ENCODE measurements around the gene DCTD. TPM values are rescaled to one million over a fixed set of nuclear protein-coding genes. Genes with fewer than 3 reads are reported as not detected.

Gene DCTD
- total and polyA plus RNA-seq, 8 donors, result 28.0 to 65.2 (median 45.4) TPM

- intact Hi-C loops (cut with DNase I), result no loop called here
- H3K27ac ChIP-seq, result no peak overlapping the region
- no peak for ATAC-seq
- FAIRE-seq, result no peak
- TF ChIP-seq, protein P1, sequence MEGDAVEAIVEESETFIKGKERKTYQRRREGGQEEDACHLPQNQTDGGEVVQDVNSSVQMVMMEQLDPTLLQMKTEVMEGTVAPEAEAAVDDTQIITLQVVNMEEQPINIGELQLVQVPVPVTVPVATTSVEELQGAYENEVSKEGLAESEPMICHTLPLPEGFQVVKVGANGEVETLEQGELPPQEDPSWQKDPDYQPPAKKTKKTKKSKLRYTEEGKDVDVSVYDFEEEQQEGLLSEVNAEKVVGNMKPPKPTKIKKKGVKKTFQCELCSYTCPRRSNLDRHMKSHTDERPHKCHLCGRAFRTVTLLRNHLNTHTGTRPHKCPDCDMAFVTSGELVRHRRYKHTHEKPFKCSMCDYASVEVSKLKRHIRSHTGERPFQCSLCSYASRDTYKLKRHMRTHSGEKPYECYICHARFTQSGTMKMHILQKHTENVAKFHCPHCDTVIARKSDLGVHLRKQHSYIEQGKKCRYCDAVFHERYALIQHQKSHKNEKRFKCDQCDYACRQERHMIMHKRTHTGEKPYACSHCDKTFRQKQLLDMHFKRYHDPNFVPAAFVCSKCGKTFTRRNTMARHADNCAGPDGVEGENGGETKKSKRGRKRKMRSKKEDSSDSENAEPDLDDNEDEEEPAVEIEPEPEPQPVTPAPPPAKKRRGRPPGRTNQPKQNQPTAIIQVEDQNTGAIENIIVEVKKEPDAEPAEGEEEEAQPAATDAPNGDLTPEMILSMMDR (IDR thresholded peaks at IDR 0.05), result no peak
- DNase-seq, result no peak
- H3K9me3 ChIP-seq, result no peaks in the 10 kb centered on the region
- H3K36me3 ChIP-seq, result peaks cover 0 to 10% (median 0%) of the 10 kb centered on the region in 3 donors
- H3K4me1 ChIP-seq, result peaks cover 0 to 16% (median 5%) of the 10 kb centered on the region in 3 donors
- no peaks in the 10 kb centered on the region for H3K27me3 ChIP-seq
- H3K4me3 ChIP-seq, result no peak overlapping the region
- 96 to 97% methylated on average over 2 of the region's 2 CpGs for WGBS, 2 donors
These were observed 3.6 kb downstream of the DCTD start for GRCh38 chr4:182913621-182914020.

DNA sequence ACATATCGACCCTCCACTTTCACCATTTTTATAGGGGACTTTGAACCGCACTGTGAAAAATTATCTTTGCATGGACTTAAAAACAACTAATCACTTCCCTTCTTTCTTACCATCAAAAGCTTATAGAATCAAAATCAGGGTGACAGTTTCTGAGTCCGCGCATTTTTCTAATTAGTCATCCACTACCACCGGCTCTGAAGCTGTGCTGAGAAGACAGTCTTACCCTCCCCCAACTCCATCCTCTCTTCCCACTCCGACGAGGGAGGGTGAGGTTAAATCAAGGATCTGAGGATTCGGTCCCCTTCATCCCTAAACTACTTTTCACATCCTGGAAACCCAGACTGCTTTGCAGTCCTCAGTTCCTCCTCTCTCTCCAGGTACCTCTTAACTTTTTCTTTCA is 4.2 kb downstream of the DCTD start:
- Histone ChIP-seq H3K27ac (no peak overlapping the region), H3K4me3 (no peak overlapping the region), H3K27me3 (no peaks in the 10 kb centered on the region), H3K4me1 (peaks cover 0 to 10% (median 0%) of the 10 kb centered on the region in 3 donors), H3K9me3 (no peaks in the 10 kb centered on the region), H3K36me3 (peaks cover 0 to 11% (median 0%) of the 10 kb centered on the region in 3 donors)
- 87 to 91% methylated on average over 8 of the region's 8 CpGs for WGBS, 2 donors
- TF ChIP-seq, protein P1 (IDR thresholded peaks at IDR 0.05), result no peak
- ATAC-seq (no peak), FAIRE-seq (no peak), DNase-seq (no peak)
- intact Hi-C loops (cut with DNase I), result no loop called here

GRCh38 chr4:182908124-182908523 is 9.1 kb downstream of the DCTD start:
- FAIRE-seq, result no peak
- Histone ChIP-seq H3K27me3 (no peaks in the 10 kb centered on the region), H3K27ac (no peak overlapping the region), H3K36me3 (peaks cover 0 to 4% (median 0%) of the 10 kb centered on the region in 3 donors), H3K4me1 (peaks cover 0 to 4% (median 0%) of the 10 kb centered on the region in 3 donors), H3K4me3 (no peak overlapping the region), H3K9me3 (no peaks in the 10 kb centered on the region)
- WGBS, 2 donors, result 94 to 99% methylated on average over 3 of the region's 3 CpGs
- no peak for ATAC-seq
- intact Hi-C loops (cut with DNase I), result no loop called here
- DNase-seq, result no peak
- TF ChIP-seq, protein P1 (IDR thresholded peaks at IDR 0.05), result no peak

DNA sequence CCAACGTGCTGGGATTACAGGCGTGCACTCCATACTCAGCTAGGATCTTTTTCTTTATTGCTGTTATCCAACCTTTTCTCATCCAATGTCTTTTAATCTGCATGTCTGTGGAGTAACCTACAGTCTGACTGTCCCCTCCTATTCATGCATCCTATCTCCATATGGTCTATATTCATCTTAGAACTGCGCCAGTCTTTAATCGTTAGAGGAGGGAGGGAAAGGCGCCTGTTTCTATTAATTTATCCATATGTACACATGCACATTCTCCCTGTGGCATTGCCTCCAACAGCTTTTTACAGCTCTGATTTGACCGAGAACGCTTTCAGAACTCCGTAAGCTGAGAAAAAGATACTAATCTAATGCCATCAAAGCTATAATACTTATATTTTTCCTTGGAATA is 9.8 kb downstream of the DCTD start:
- TF ChIP-seq, protein P1 (IDR thresholded peaks at IDR 0.05), result no peak
- peaks cover 0 to 4% (median 0%) of the 10 kb centered on the region in 3 donors for H3K4me1 ChIP-seq
- no peaks in the 10 kb centered on the region for H3K27me3 ChIP-seq
- no peak overlapping the region for H3K27ac ChIP-seq
- FAIRE-seq (no peak), ATAC-seq (no peak), DNase-seq (no peak)
- no peaks in the 10 kb centered on the region for H3K9me3 ChIP-seq
- WGBS, 2 donors, result 96 to 97% methylated on average over 8 of the region's 8 CpGs
- no peak overlapping the region for H3K4me3 ChIP-seq
- peaks cover 0 to 4% (median 0%) of the 10 kb centered on the region in 3 donors for H3K36me3 ChIP-seq
- intact Hi-C loops (cut with DNase I), result no loop called here

DNA sequence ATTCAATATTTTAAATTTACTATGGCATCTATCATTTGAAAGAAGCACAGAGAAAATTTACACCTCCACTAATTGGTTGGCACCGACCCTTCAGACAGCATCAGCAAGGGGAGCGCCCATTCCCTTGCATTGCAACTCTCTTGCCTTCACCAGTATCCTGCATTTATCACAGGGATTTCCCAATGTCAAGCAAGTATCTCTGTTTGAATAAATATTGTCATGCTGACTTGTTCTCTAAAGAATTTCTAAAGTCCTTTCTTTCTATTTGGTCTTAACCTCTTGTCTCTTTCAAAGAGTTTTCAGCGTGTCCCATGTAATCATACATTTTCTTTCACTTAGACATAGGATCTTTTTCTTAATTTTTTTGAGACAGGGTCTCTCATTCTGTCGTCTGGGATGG is 10.4 kb downstream of the DCTD start:
- Histone ChIP-seq H3K36me3 (peaks cover 0 to 4% (median 0%) of the 10 kb centered on the region in 3 donors), H3K27ac (no peak overlapping the region), H3K4me3 (no peak overlapping the region), H3K9me3 (no peaks in the 10 kb centered on the region), H3K4me1 (peaks cover 0 to 4% (median 0%) of the 10 kb centered on the region in 3 donors), H3K27me3 (no peaks in the 10 kb centered on the region)
- intact Hi-C loops (cut with DNase I), result no loop called here
- TF ChIP-seq, protein P1 (IDR thresholded peaks at IDR 0.05), result no peak
- 92 to 97% methylated on average over 4 of the region's 4 CpGs for WGBS, 2 donors
- FAIRE-seq, result no peak
- DNase-seq, result no peak
- no peak for ATAC-seq

All from pancreas (tissue), 10 donors.